ENCODE measurements around the gene KLF15. TPM values are rescaled to one million over a fixed set of nuclear protein-coding genes. Genes with fewer than 3 reads are reported as not detected.

The KLF15 gene
- total RNA-seq, 1 donor from 2014 or later: 1.1 TPM

GRCh38 chr3:126358816-126359181, 1.6 kb upstream of the KLF15 start:
- Mint-ChIP-seq H3K9me3 (no peaks in the 10 kb centered on the region), H3K27me3 (ENCODE audit: low read depth) (peaks cover 59% of the 10 kb centered on the region), H3K4me3 (no peak overlapping the region), H3K4me1 (peaks cover 12% of the 10 kb centered on the region), H3K36me3 (no peaks in the 10 kb centered on the region), H3K27ac (no peak overlapping the region)
- no peak for TF ChIP-seq CTCF (IDR thresholded peaks at IDR 0.05; ENCODE audit: unreplicated experiment)
- DNase-seq (ENCODE audit: low spot score in 2 of 2, unreplicated experiment in 2 of 2): no peak

GRCh38 chr3:126358038-126358815, 1.0 kb upstream of the KLF15 start:
- Mint-ChIP-seq H3K27ac (no peak overlapping the region), H3K27me3 (ENCODE audit: low read depth) (peaks cover 58% of the 10 kb centered on the region)

GRCh38 chr3:126356373-126357264, 589 bp downstream of the KLF15 start:
- no peak for DNase-seq (ENCODE audit: low spot score in 2 of 2, unreplicated experiment in 2 of 2)
- Mint-ChIP-seq H3K27me3 (ENCODE audit: low read depth) (peaks cover 44% of the 10 kb centered on the region), H3K9me3 (no peaks in the 10 kb centered on the region), H3K27ac (peak overlapping the region; percentile 71), H3K4me3 (peak overlapping the region; percentile 81), H3K4me1 (peaks cover 12% of the 10 kb centered on the region), H3K36me3 (no peaks in the 10 kb centered on the region)
- TF ChIP-seq CTCF (IDR thresholded peaks at IDR 0.05; ENCODE audit: unreplicated experiment): no peak

More at GRCh38 chr3:126358038-126358815, 1.0 kb upstream of the KLF15 start:
- TF ChIP-seq CTCF (IDR thresholded peaks at IDR 0.05; ENCODE audit: unreplicated experiment): no peak
- no peaks in the 10 kb centered on the region for H3K9me3 Mint-ChIP-seq
- peak overlapping the region; percentile 77 for H3K4me3 Mint-ChIP-seq
- H3K4me1 Mint-ChIP-seq: peaks cover 12% of the 10 kb centered on the region
- DNase-seq (ENCODE audit: low spot score in 2 of 2, unreplicated experiment in 2 of 2): no peak
- H3K36me3 Mint-ChIP-seq: no peaks in the 10 kb centered on the region

- H3K9me3 Mint-ChIP-seq: no peaks in the 10 kb centered on the region
- H3K27me3 Mint-ChIP-seq (ENCODE audit: low read depth): peaks cover 37% of the 10 kb centered on the region
- peaks cover 12% of the 10 kb centered on the region for H3K4me1 Mint-ChIP-seq
- DNase-seq (ENCODE audit: low spot score in 2 of 2, unreplicated experiment in 2 of 2): peak; percentile 44 to 64
- peak overlapping the region; percentile 71 for H3K27ac Mint-ChIP-seq
- no peak for TF ChIP-seq CTCF (IDR thresholded peaks at IDR 0.05; ENCODE audit: unreplicated experiment)
- no peaks in the 10 kb centered on the region for H3K36me3 Mint-ChIP-seq
- H3K4me3 Mint-ChIP-seq: peak overlapping the region; percentile 81
Measured at GRCh38 chr3:126355777-126356372, 1.3 kb downstream of the KLF15 start.

- Mint-ChIP-seq H3K9me3 (no peaks in the 10 kb centered on the region), H3K4me3 (peak overlapping the region; percentile 81), H3K4me1 (peaks cover 12% of the 10 kb centered on the region), H3K27ac (peak overlapping the region; percentile 50), H3K27me3 (ENCODE audit: low read depth) (peaks cover 32% of the 10 kb centered on the region), H3K36me3 (no peaks in the 10 kb centered on the region)
- no peak for DNase-seq (ENCODE audit: low spot score in 2 of 2, unreplicated experiment in 2 of 2)
- TF ChIP-seq CTCF (IDR thresholded peaks at IDR 0.05; ENCODE audit: unreplicated experiment): no peak
Measured at GRCh38 chr3:126355251-126355650, 2.0 kb downstream of the KLF15 start.
